ENCODE measurements around the gene LSAMP. TPM values are rescaled to one million over a fixed set of nuclear protein-coding genes. Genes with fewer than 3 reads are reported as not detected.

LSAMP gene
- total and polyA plus RNA-seq, 2 of the 13 experiments (the other 11 are each of a cell fraction or from before 2014, with no cell fraction given): not detected

DNA sequence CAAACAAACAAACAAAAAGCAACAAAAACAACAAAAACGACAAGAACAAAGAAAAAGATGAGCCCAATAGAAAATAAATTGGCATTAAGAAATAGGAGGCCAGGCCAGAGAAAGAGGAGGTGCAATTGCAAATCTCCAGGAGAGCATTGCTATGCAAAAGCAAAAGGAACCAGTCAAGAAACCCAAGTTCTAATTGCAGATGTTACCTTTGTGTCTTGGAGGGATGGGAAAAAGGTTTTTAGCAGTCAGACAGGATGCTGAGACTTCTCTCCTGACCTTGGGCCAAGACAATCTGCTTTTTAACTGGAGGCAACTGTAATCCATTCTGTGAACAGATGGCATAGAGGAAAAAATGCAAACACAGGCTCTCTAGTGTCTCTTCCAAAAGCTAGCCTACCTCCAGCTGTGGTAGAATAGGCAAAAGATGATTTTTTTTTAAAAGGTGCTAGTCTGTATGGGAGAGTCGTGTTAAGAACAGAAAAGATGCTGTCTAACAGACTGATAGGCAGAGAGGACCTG is 56.4 kb downstream of the LSAMP start:
- FAIRE-seq (no peak), DNase-seq (ENCODE audit: low spot score) (no peak), ATAC-seq (no peak)
- TF ChIP-seq, protein P1, sequence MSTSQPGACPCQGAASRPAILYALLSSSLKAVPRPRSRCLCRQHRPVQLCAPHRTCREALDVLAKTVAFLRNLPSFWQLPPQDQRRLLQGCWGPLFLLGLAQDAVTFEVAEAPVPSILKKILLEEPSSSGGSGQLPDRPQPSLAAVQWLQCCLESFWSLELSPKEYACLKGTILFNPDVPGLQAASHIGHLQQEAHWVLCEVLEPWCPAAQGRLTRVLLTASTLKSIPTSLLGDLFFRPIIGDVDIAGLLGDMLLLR (CRISPR knock-in tag; IDR thresholded peaks at IDR 0.05): no peak
- TF ChIP-seq, protein P2, sequence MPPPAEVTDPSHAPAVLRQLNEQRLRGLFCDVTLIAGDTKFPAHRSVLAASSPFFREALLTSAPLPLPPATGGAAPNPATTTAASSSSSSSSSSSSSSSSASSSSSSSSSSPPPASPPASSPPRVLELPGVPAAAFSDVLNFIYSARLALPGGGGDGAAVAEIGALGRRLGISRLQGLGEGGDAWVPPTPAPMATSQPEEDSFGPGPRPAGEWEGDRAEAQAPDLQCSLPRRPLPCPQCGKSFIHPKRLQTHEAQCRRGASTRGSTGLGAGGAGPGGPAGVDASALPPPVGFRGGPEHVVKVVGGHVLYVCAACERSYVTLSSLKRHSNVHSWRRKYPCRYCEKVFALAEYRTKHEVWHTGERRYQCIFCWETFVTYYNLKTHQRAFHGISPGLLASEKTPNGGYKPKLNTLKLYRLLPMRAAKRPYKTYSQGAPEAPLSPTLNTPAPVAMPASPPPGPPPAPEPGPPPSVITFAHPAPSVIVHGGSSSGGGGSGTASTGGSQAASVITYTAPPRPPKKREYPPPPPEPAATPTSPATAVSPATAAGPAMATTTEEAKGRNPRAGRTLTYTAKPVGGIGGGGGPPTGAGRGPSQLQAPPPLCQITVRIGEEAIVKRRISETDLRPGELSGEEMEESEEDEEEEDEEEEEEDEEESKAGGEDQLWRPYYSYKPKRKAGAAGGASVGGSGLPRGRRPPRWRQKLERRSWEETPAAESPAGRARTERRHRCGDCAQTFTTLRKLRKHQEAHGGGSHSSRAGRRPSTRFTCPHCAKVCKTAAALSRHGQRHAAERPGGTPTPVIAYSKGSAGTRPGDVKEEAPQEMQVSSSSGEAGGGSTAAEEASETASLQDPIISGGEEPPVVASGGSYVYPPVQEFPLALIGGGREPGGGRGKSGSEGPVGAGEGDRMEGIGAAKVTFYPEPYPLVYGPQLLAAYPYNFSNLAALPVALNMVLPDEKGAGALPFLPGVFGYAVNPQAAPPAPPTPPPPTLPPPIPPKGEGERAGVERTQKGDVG (CRISPR knock-in tag; IDR thresholded peaks at IDR 0.05; ENCODE audit: borderline replicate concordance): no peak
- TF ChIP-seq MLLT10 (CRISPR knock-in tag; IDR thresholded peaks at IDR 0.05): no peak
- no peak for TF ChIP-seq ZNF251 (CRISPR knock-in tag; IDR thresholded peaks at IDR 0.05)
- TF ChIP-seq MTF2 (CRISPR knock-in tag; IDR thresholded peaks at IDR 0.05; ENCODE audit: borderline replicate concordance): no peak
- no peak for TF ChIP-seq PAF1 (CRISPR knock-in tag; IDR thresholded peaks at IDR 0.05)
- TF ChIP-seq ZNF790 (CRISPR knock-in tag; IDR thresholded peaks at IDR 0.05; ENCODE audit: borderline replicate concordance): no peak
- no peak for TF ChIP-seq RBFOX2 (IDR thresholded peaks at IDR 0.05; ENCODE audit: low read depth, low read length)
- no peak for TF ChIP-seq ZNF891 (CRISPR knock-in tag; IDR thresholded peaks at IDR 0.05)
- TF ChIP-seq SMC3 (IDR thresholded peaks at IDR 0.05; ENCODE audit: low read length): no peak
- no peak for TF ChIP-seq PLRG1 (conservative IDR thresholded peaks at IDR 0.05)
- intact Hi-C loops (cut with micrococcal nuclease; ENCODE audit: unreplicated experiment): no loop called here
- Histone ChIP-seq H3K4me2 (ENCODE audit: low read depth, low read length) (no peak overlapping the region), H3K27ac (ENCODE audit: extremely low read length, insufficient read depth, low read length) (no peak overlapping the region), H3K9ac (ENCODE audit: insufficient read depth, low read depth, low read length) (no peak overlapping the region), H3K4me3 (replicated peaks in 1 of 3; ENCODE audit: insufficient read depth in 1 of 3, low read depth in 2 of 3, low read length in 3 of 3) (no peak overlapping the region), H3K9me3 (ENCODE audit: low read length) (no peaks in the 10 kb centered on the region), H3K36me3 (replicated peaks in 1 of 2; ENCODE audit: control insufficient read depth in 1 of 2, insufficient read depth in 2 of 2, low read length in 2 of 2) (no peaks in the 10 kb centered on the region), H4K20me1 (ENCODE audit: insufficient read depth, low read length) (no peaks in the 10 kb centered on the region), H3K27me3 (ENCODE audit: control insufficient read depth in 1 of 2, insufficient read depth in 2 of 2, low read length in 2 of 2) (no peaks in the 10 kb centered on the region), H2AFZ (ENCODE audit: low read length) (no peak overlapping the region), H3K4me1 (ENCODE audit: insufficient read depth, low read length) (no peaks in the 10 kb centered on the region), H3K79me2 (ENCODE audit: insufficient read depth, low read length) (no peaks in the 10 kb centered on the region)
- ChIA-PET POLR2A (no interaction called here), CTCF (ENCODE audit: low intra/inter-chr PET ratio, low total read pairs) (no interaction called here)
- BruUV-seq (replicated peaks): no TSS peak
- WGBS (ENCODE audit: low lambda C conversion rate): 0% methylated on average over 2 of the region's 2 CpGs
- in situ Hi-C loops (cut with HindIII; ENCODE audit: extremely low pct_ligation_motif_present, low pct_unique_long_range_greater_than_20kb): no loop called here

Measured in HepG2 (cell line).